ENCODE data around the gene C11orf68.

DNA sequence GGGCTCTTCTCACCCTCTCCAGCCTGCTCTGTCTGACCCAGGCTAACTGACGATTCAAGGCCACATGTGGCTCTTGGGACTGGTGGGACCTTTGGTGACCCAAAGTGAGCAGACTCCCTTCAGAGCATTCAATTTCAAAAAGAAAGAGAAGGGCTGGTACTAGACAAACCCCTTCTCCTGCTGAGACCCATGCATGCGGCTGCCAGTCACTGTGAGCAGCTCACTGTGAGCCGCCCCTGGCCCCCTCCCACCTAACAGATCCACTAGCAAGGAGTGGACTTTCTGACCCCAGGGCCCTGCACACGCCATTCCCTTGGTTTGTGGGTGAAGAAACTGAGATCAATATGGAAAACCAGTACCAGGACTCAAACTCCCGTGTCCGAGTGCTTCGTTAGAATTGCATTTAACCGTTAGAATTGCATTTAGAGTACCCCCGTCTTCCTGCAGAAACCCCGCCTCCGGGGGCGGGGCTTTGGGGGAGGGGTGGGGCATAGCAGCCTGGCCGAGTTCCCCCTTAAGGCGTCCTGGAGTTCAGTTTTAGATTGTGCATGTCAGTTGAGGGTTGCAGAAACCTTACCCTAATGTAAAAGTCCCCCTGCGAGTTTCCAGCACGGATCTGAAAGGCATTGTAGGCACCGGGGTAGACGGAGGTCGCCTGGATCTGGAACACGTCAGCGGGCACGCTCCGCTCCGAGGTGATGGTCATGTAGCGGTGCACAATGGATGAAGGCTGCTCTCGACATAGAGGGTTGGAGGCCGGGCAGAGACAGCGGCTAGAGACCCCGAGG lies 51.4 kb downstream of the C11orf68 start:
- no peak for TF ChIP-seq POLR2A (IDR thresholded peaks at IDR 0.05)
- TF ChIP-seq, protein P1, sequence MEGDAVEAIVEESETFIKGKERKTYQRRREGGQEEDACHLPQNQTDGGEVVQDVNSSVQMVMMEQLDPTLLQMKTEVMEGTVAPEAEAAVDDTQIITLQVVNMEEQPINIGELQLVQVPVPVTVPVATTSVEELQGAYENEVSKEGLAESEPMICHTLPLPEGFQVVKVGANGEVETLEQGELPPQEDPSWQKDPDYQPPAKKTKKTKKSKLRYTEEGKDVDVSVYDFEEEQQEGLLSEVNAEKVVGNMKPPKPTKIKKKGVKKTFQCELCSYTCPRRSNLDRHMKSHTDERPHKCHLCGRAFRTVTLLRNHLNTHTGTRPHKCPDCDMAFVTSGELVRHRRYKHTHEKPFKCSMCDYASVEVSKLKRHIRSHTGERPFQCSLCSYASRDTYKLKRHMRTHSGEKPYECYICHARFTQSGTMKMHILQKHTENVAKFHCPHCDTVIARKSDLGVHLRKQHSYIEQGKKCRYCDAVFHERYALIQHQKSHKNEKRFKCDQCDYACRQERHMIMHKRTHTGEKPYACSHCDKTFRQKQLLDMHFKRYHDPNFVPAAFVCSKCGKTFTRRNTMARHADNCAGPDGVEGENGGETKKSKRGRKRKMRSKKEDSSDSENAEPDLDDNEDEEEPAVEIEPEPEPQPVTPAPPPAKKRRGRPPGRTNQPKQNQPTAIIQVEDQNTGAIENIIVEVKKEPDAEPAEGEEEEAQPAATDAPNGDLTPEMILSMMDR (IDR thresholded peaks at IDR 0.05 in 8 of 11, conservative IDR thresholded peaks at IDR 0.05 in 3 of 11): no peak
- no peak for TF ChIP-seq POLR2AphosphoS5 (IDR thresholded peaks at IDR 0.05)
